ENCODE results near the gene GUCY2D. TPM values are rescaled to one million over a fixed set of nuclear protein-coding genes. Genes with fewer than 3 reads are reported as not detected.

GUCY2D gene
- total RNA-seq, 3 donors from 2014 or later: 0.26 TPM; not detected in 2

GRCh38 chr17:7993972-7994589, 8.3 kb upstream of the GUCY2D start:
- DNase-seq: no peak

GRCh38 chr17:7995724-7996123, 6.7 kb upstream of the GUCY2D start:
- intact Hi-C loops (cut with DNase I, micrococcal nuclease): no loop called here
- Histone ChIP-seq H3K4me1 (ENCODE audit: low read depth) (no peaks in the 10 kb centered on the region), H3K4me3 (no peak overlapping the region), H3K9me3 (no peaks in the 10 kb centered on the region), H3K36me3 (ENCODE audit: low read depth) (no peaks in the 10 kb centered on the region)
- no peak for ATAC-seq
- DNase-seq: no peak
- TF ChIP-seq CTCF (IDR thresholded peaks at IDR 0.05): no peak

More at GRCh38 chr17:7993972-7994589, 8.3 kb upstream of the GUCY2D start:
- peaks cover 3% of the 10 kb centered on the region for H3K4me1 ChIP-seq (ENCODE audit: low read depth)
- no peak for ATAC-seq
- no peak overlapping the region for H3K4me3 ChIP-seq
- H3K36me3 ChIP-seq (ENCODE audit: low read depth): no peaks in the 10 kb centered on the region
- TF ChIP-seq CTCF (IDR thresholded peaks at IDR 0.05): no peak
- intact Hi-C loops (cut with DNase I, micrococcal nuclease): no loop called here
- no peaks in the 10 kb centered on the region for H3K9me3 ChIP-seq

- peak in 2 of 3 donors; percentile 61 to 73 for DNase-seq
- intact Hi-C loops (cut with DNase I, micrococcal nuclease): no loop called here
Observed at GRCh38 chr17:7997186-7997585, 5.2 kb upstream of the GUCY2D start.

GRCh38 chr17:8002721-8003593, 542 bp downstream of the GUCY2D start:
- no peak for TF ChIP-seq CTCF (IDR thresholded peaks at IDR 0.05)
- Histone ChIP-seq H3K4me3 (no peak overlapping the region), H3K36me3 (ENCODE audit: low read depth) (no peaks in the 10 kb centered on the region), H3K4me1 (ENCODE audit: low read depth) (peaks cover 7% of the 10 kb centered on the region), H3K9me3 (no peaks in the 10 kb centered on the region)
- DNase-seq (no peak), ATAC-seq (no peak)
- intact Hi-C loops (cut with DNase I, micrococcal nuclease): no loop called here

More at GRCh38 chr17:7997186-7997585, 5.2 kb upstream of the GUCY2D start:
- peak; percentile 6 for TF ChIP-seq CTCF (IDR thresholded peaks at IDR 0.05)
- Histone ChIP-seq H3K9me3 (no peaks in the 10 kb centered on the region), H3K36me3 (ENCODE audit: low read depth) (no peaks in the 10 kb centered on the region), H3K4me3 (no peak overlapping the region), H3K4me1 (ENCODE audit: low read depth) (peaks cover 2% of the 10 kb centered on the region)
- ATAC-seq: peak; percentile 85

- intact Hi-C loops (cut with DNase I, micrococcal nuclease): no loop called here
- DNase-seq: no peak
- Histone ChIP-seq H3K36me3 (ENCODE audit: low read depth) (no peaks in the 10 kb centered on the region), H3K4me3 (no peak overlapping the region), H3K9me3 (no peaks in the 10 kb centered on the region), H3K4me1 (ENCODE audit: low read depth) (peaks cover 7% of the 10 kb centered on the region)
- no peak for TF ChIP-seq CTCF (IDR thresholded peaks at IDR 0.05)
- no peak for ATAC-seq
Observed at GRCh38 chr17:8003594-8004181, 1.3 kb downstream of the GUCY2D start.

All from mucosa of descending colon (tissue), 3 donors.